ENCODE results near the gene DACH2. TPM values are rescaled to one million over a fixed set of nuclear protein-coding genes. Genes with fewer than 3 reads are reported as not detected.
A peak's percentile ranks its signal among the peaks of the same experiment; 100 is the strongest.

The DACH2 gene
- polyA plus RNA-seq, 1 donor from 2014 or later = 20.6 TPM

DNA sequence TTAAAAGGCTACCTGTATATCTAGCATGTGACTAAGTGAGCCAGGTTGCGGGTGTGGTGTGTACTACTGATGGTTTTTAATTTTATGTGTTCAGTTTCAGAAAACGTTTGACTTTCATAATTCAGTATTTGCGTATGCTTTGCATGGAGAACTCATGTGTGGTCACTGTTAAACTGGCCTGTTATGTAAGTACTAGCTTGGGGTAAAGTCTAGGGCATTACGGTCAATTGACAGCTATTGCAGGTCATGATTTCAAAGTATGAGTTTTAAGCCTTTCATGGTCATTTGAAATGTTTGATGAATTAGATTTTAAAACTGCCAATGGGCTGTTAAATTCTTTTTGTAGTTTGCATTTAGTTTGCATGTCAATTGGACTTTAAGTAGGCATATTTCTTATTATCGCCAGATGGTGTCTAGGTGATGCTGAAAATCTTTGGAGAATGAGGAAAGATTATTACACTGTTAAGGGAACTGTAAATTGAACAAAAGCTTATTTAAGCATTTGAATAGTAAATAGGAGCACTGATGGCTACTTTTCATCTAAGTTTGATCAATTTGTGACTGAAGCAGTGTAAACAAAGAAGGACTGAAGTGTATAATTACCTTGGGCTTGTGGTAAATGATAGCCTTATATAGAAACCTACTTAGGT is 563.4 kb downstream of the DACH2 start:
- Histone ChIP-seq H3K36me3 (ENCODE audit: insufficient read depth, low read length) (no peaks in the 10 kb centered on the region), H3K79me2 (replicated peaks; ENCODE audit: insufficient read depth, low read length) (no peaks in the 10 kb centered on the region), H3K27me3 (ENCODE audit: insufficient read depth, low read depth, low read length) (no peaks in the 10 kb centered on the region), H3F3A (ENCODE audit: insufficient read depth, low read length, poor library complexity, severe bottlenecking) (no peaks in the 10 kb centered on the region), H3K9me2 (ENCODE audit: insufficient read depth, low read length) (no peaks in the 10 kb centered on the region), H3K9me3 (ENCODE audit: low read length) (no peaks in the 10 kb centered on the region), H3K4me3 (ENCODE audit: low read length) (no peak overlapping the region), H3K9ac (ENCODE audit: low read length) (no peak overlapping the region), H2AFZ (ENCODE audit: low read depth, low read length) (no peak overlapping the region), H4K20me1 (ENCODE audit: insufficient read depth) (no peaks in the 10 kb centered on the region), H3K4me2 (ENCODE audit: low read length) (no peak overlapping the region), H3K27ac (ENCODE audit: low read length) (no peak overlapping the region)
- TF ChIP-seq RAD21 (conservative IDR thresholded peaks at IDR 0.05) (no peak), POLR2AphosphoS5 (IDR thresholded peaks at IDR 0.05) (no peak), EZH2 (IDR thresholded peaks at IDR 0.05; ENCODE audit: borderline replicate concordance, insufficient read depth, low read length, poor library complexity, severe bottlenecking) (no peak), TAF1 (IDR thresholded peaks at IDR 0.05; ENCODE audit: low read depth) (no peak), EP300 (conservative IDR thresholded peaks at IDR 0.05; ENCODE audit: poor library complexity, severe bottlenecking) (no peak), SMC3 (conservative IDR thresholded peaks at IDR 0.05; ENCODE audit: poor library complexity) (no peak), MXI1 (conservative IDR thresholded peaks at IDR 0.05; ENCODE audit: poor library complexity, severe bottlenecking) (no peak)
- TF ChIP-seq, protein P1, sequence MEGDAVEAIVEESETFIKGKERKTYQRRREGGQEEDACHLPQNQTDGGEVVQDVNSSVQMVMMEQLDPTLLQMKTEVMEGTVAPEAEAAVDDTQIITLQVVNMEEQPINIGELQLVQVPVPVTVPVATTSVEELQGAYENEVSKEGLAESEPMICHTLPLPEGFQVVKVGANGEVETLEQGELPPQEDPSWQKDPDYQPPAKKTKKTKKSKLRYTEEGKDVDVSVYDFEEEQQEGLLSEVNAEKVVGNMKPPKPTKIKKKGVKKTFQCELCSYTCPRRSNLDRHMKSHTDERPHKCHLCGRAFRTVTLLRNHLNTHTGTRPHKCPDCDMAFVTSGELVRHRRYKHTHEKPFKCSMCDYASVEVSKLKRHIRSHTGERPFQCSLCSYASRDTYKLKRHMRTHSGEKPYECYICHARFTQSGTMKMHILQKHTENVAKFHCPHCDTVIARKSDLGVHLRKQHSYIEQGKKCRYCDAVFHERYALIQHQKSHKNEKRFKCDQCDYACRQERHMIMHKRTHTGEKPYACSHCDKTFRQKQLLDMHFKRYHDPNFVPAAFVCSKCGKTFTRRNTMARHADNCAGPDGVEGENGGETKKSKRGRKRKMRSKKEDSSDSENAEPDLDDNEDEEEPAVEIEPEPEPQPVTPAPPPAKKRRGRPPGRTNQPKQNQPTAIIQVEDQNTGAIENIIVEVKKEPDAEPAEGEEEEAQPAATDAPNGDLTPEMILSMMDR (IDR thresholded peaks at IDR 0.05; ENCODE audit: poor library complexity, severe bottlenecking) = no peak
- TF ChIP-seq, protein P2, sequence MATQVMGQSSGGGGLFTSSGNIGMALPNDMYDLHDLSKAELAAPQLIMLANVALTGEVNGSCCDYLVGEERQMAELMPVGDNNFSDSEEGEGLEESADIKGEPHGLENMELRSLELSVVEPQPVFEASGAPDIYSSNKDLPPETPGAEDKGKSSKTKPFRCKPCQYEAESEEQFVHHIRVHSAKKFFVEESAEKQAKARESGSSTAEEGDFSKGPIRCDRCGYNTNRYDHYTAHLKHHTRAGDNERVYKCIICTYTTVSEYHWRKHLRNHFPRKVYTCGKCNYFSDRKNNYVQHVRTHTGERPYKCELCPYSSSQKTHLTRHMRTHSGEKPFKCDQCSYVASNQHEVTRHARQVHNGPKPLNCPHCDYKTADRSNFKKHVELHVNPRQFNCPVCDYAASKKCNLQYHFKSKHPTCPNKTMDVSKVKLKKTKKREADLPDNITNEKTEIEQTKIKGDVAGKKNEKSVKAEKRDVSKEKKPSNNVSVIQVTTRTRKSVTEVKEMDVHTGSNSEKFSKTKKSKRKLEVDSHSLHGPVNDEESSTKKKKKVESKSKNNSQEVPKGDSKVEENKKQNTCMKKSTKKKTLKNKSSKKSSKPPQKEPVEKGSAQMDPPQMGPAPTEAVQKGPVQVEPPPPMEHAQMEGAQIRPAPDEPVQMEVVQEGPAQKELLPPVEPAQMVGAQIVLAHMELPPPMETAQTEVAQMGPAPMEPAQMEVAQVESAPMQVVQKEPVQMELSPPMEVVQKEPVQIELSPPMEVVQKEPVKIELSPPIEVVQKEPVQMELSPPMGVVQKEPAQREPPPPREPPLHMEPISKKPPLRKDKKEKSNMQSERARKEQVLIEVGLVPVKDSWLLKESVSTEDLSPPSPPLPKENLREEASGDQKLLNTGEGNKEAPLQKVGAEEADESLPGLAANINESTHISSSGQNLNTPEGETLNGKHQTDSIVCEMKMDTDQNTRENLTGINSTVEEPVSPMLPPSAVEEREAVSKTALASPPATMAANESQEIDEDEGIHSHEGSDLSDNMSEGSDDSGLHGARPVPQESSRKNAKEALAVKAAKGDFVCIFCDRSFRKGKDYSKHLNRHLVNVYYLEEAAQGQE (IDR thresholded peaks at IDR 0.05; ENCODE audit: borderline replicate concordance) = no peak

- TF ChIP-seq MXI1 (conservative IDR thresholded peaks at IDR 0.05; ENCODE audit: poor library complexity, severe bottlenecking) (no peak), POLR2AphosphoS5 (IDR thresholded peaks at IDR 0.05) (no peak), RAD21 (conservative IDR thresholded peaks at IDR 0.05) (no peak), SMC3 (conservative IDR thresholded peaks at IDR 0.05; ENCODE audit: poor library complexity) (no peak), TAF1 (IDR thresholded peaks at IDR 0.05; ENCODE audit: low read depth) (no peak)
- Histone ChIP-seq H3K79me2 (replicated peaks; ENCODE audit: insufficient read depth, low read length) (no peaks in the 10 kb centered on the region), H3K4me3 (ENCODE audit: low read length) (peak overlapping the region; percentile 56), H2AFZ (ENCODE audit: low read depth, low read length) (no peak overlapping the region), H3K27ac (ENCODE audit: low read length) (no peak overlapping the region), H4K20me1 (ENCODE audit: insufficient read depth) (no peaks in the 10 kb centered on the region), H3K9ac (ENCODE audit: low read length) (no peak overlapping the region), H3F3A (ENCODE audit: insufficient read depth, low read length, poor library complexity, severe bottlenecking) (no peaks in the 10 kb centered on the region), H3K9me3 (ENCODE audit: low read length) (no peaks in the 10 kb centered on the region), H3K27me3 (ENCODE audit: insufficient read depth, low read depth, low read length) (no peaks in the 10 kb centered on the region), H3K36me3 (ENCODE audit: insufficient read depth, low read length) (no peaks in the 10 kb centered on the region), H3K9me2 (ENCODE audit: insufficient read depth, low read length) (no peaks in the 10 kb centered on the region), H3K4me2 (ENCODE audit: low read length) (no peak overlapping the region)
Observed at GRCh38 chrX:86714441-86714840, 566.2 kb downstream of the DACH2 start.

All from neural cell (in vitro differentiated cells).